ENCODE measurements around the gene DOCK4.

GRCh38 chr7:111735661-111736551, 470.3 kb downstream of the DOCK4 start:
- TF ChIP-seq CTCF (conservative IDR thresholded peaks at IDR 0.05; ENCODE audit: low read length) (peak; percentile 88), EZH2phosphoT487 (IDR thresholded peaks at IDR 0.05; ENCODE audit: borderline replicate concordance) (no peak)
